Right ventricle myocardium inferior (tissue), 1 donor: Measurements from ENCODE around the gene STIM2. TPM values are rescaled to one million over a fixed set of nuclear protein-coding genes. Genes with fewer than 3 reads are reported as not detected.

Source experiments
- ATAC-seq: fragments of 200-7000 bp; cut with Tn5 transposase; one replicate; pipeline ENCODE4 v1.9.1; 2020; ENCODE audit warnings: mild to moderate bottlenecking, moderate library complexity
- DNase-seq: peaks from one replicate; pipeline ENCODE4 v3.0.0; 2021; ENCODE audit errors: missing footprints
- intact Hi-C: fragments of 100-400 bp; cut with DNase I; formaldehyde crosslinking; loops from one replicate; pipeline ENCODE4 v1.11.0; 2022
- total RNA-seq: library from RNA; stranded (reverse); fragmentation: NEBNext Ultra II Directional; extraction: Animal tissue kit (Norgen Biotek cat#: 25700); gene quantifications from one replicate; pipeline ENCODE4 v1.2.1, GENCODE V29; 2021
- donor health status: DM: no; HTN: yes; CAD: no; lungs with severe emphysema.

STIM2 gene
- total RNA-seq, 1 donor from 2014 or later = 9.2 TPM

DNA sequence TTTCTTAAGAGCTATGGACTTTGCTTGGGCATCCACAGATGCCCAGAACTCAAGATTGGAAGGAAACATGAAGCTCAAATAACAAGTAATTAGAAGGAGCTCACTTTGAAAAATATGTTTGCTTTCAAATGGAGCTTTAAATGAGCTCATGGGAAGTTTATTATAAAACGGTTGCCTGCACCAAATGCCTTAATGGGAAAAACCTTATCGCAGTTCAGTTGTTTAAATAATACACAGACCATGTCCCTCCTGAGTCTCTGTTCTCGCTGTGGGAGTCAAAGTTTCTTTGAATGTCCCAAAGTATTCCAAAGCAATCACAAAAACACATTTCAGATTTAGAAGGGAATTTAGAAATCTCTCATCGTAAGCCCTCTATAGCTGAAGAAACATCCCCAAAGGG, 31.6 kb upstream of the STIM2 start:
- ATAC-seq (no peak), DNase-seq (no peak)
- intact Hi-C loops = no loop called here

- no peak for DNase-seq
- ATAC-seq = no peak
- intact Hi-C loops = no loop called here
Measured at GRCh38 chr4:26830033-26830432, 30.6 kb upstream of the STIM2 start.

- intact Hi-C loops = no loop called here
- DNase-seq = no peak
- ATAC-seq = no peak
Measured at GRCh38 chr4:26830701-26831100, 29.9 kb upstream of the STIM2 start.

- DNase-seq (no peak), ATAC-seq (no peak)
- intact Hi-C loops = no loop called here
Measured at GRCh38 chr4:26836539-26836938, 24.1 kb upstream of the STIM2 start.

DNA sequence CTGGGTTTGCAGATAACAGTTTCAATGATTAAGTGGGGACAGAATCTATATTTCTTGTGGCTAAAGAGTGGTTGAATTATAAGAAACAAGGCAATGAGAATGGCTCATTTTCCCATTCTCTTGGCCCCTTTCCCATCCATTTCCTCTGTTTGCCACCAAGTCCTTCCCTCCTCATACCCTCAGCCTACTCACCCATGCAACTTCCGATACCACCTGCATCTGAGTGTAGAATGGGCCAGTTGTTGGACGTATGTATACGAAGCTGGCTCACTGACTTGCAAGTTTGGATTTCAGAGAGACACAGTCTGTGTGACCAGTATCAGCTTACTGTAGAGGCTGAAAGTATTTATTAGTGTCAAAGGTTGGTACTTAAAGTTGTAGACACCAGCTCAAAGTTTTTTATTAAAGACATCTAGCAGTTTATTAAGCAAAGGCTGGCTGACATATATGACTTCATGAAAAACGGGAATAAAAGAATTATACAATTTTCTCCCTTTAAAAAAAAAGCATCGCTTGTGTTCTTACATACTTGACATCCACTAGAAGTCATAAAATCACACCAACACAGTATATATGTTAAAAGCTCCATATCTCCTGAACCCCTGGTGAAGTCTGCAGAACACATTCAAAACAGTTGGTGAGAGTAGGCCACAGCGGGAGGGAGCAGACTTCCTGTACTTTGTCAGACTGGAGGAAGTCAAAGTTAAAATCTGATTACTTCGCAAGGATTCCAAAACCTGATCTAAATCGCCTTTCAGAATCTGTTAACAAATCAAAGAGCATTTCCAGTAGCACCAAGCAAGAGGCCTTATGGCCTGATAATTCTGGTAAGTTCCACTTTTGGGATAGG, 22.4 kb upstream of the STIM2 start:
- DNase-seq = no peak
- no peak for ATAC-seq
- intact Hi-C loops = no loop called here

DNA sequence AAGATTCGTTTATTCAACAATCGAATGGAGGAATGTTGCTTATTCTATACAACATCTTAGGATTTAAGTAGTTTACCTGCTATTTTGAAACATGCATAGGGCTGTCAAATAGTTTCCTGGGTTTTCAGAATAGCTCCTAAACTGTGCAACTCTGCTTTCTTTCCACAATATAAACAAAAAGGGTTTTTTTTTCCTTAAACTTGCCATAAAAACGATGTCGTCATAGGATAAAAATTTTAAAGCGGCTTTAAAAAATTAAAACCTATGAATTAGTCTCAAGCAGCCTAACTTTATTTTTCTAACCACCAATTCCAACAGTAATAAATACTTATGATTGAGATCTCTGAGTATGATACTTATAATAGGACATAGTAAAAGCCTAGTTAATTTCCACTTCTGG, 21.6 kb upstream of the STIM2 start:
- DNase-seq = no peak
- intact Hi-C loops = no loop called here
- no peak for ATAC-seq

- intact Hi-C loops = no loop called here
- no peak for ATAC-seq
Measured at GRCh38 chr4:26839534-26839951, 21.1 kb upstream of the STIM2 start.

GRCh38 chr4:26840786-26841185, 19.9 kb upstream of the STIM2 start:
- DNase-seq (no peak), ATAC-seq (no peak)
- intact Hi-C loops = no loop called here

More at GRCh38 chr4:26839534-26839951, 21.1 kb upstream of the STIM2 start:
- DNase-seq = no peak

DNA sequence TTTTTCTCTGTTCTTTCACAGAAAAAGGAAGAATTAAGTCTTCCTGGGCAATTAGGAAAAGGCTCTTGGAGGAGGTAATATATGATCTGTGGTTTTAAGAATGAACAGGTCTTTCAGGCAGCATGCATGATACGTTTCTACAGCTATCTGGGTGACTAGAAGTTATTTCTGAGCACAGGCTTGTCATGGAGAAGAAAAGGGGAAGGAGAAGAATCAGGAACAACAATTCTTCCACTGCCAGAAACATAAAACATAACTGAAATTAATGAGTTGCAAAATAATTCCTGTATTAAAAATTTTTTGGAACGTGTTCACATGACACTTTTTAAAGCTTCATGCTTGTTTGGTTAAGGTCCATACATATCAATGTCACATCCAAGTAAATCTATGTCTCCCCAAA, 17.7 kb upstream of the STIM2 start:
- ATAC-seq (no peak), DNase-seq (no peak)
- intact Hi-C loops = no loop called here

DNA sequence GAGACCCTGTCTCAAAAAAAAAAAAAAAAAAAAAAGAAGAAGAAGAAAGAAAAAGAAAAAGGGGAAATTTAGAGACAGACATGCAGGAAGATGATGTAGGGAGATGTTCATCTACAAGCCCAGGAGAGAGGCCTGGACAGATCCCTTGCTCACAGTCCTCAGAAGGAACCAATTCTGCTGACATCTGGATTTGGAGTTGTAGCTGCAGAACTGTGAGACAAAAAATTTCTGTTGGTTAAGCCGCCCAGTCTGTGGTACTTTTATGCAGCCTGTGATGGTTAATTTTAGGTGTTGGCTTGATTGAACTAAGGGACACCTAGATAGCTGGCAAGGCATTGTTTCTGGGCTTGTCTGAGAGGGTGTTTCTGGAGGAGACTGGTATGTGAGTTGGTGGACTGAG, 10.1 kb upstream of the STIM2 start:
- DNase-seq = no peak
- no peak for ATAC-seq
- intact Hi-C loops = loop anchor here (10.0 kb wide), 1 partner anchor 526 kb away; the partner anchor contains the start of gene RBPJ

DNA sequence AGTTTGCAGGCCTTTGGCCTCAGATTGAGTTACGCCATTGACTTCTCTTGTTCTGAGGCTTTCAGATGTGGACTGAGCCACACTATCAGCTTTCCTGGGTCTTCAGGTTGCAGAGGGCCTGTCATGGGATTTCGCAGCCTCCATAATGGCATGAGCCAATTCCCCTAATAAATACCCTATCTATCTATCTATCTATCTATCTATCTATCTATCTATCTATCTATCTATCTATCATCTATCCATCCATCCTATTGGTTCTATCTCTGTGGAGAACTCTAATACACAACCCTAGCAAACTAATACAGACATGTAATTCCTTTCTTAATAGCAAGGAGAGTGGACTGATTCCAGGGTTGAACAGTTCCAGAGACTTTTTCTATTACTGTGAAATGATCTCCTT, 9.5 kb upstream of the STIM2 start:
- intact Hi-C loops = loop anchor here (10.0 kb wide), 1 partner anchor 526 kb away; the partner anchor contains the start of gene RBPJ
- ATAC-seq (no peak), DNase-seq (no peak)

- intact Hi-C loops = loop anchor here (5.0 to 10.0 kb wide), 2 partner anchors 42 to 530 kb away; partner anchors contain the start of gene RBPJ
- no peak for DNase-seq
- no peak for ATAC-seq
Measured at GRCh38 chr4:26854701-26855100, 5.9 kb upstream of the STIM2 start.

DNA sequence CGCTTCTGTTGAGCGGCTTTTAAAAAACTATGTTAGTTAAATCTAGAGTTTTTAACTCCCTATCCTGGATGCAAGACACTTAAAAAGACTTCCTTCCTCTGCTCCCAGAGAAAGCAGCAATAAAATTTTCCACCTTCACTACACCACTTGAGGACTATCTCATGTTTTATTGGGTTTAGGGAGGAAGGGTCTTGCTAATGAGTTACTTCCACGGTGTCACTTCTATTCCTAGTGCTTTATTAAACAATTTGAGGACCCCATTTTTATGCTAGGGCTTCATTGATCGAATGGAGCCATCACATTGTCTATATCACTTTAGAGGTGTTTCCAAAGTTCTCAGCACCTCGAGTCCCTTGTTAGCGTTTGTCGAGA, 3.7 kb upstream of the STIM2 start:
- ATAC-seq (no peak), DNase-seq (no peak)
- intact Hi-C loops = loop anchor here (1.0 to 10.0 kb wide), 3 partner anchors 45 to 532 kb away; partner anchors contain the start of gene RBPJ

- ATAC-seq = peak; percentile 85
- intact Hi-C loops = loop anchor here (1.0 to 10.0 kb wide), 3 partner anchors 45 to 533 kb away; partner anchors contain the start of gene RBPJ
- peak; percentile 94 for DNase-seq
Measured at GRCh38 chr4:26857278-26858034, 3.2 kb upstream of the STIM2 start.

DNA sequence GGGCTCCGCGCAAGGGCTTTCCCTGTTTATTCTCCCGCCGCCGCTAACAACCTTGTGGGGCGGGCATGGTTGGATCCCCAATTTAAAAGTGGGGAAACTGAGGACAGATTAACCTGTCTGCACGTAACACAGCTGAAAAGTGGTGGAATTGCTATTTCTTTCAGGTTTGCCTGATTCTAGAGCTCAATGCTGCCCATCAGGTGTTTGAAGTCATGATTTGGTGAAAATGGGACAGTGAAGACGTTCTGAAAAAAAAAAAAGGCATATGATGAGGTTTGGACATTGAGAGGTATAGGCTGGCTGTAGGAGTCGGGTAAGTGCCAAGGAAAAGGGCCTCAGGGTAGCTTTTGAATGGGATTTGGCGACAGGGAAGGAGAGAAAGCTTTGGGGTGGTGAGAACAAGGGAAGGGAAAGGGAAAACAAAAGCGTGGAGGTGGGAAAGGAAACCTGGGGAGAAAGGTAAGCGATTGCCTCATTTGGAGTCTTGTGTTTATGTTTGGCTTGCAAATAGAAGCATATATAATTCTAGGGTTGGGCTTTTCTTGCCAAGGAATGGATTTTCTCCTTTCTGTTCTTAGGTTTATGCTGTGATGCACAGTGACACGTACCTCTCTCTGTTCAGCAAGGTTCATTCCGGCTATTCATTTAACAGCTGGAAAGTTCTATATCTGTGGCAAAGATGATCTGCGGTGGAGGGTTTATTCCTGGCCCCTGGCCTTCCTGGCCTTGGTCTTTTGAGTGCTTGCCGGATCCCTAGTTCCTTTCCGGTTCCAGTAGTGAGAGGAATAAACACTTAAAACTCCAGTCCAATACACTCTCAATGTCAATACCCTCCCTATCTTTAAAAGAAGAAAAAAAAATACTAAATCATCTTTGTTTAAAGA, 2.4 kb upstream of the STIM2 start:
- no peak for ATAC-seq
- intact Hi-C loops = loop anchor here (5.0 to 10.0 kb wide), 2 partner anchors 46 to 533 kb away; partner anchors contain the start of gene RBPJ
- no peak for DNase-seq

GRCh38 chr4:26858947-26859401, 1.7 kb upstream of the STIM2 start:
- intact Hi-C loops = loop anchor here (5.0 to 10.0 kb wide), 2 partner anchors 47 to 534 kb away; partner anchors contain the start of gene RBPJ
- DNase-seq = no peak
- no peak for ATAC-seq

DNA sequence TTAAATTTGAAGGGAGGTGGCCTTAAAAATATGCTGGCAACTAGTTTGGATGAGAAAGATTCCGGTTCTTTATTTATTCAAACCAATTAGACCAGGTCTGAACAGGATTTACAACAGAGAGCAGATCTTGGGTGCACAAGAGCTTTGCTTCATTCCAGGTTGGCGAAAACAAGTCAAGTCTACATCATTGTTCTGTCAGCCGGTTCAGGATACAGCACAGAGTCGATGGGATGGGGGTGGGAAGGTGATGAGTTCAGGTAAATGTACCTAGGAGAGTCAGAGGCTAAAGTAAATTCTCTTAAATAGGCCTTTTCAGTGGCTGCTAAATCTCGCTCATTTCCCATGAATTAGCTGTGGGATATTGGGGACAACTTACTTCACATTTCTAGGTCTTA, 882 bp upstream of the STIM2 start:
- DNase-seq (no peak), ATAC-seq (no peak)
- intact Hi-C loops = loop anchor here (2.0 to 10.0 kb wide), 5 partner anchors 47 to 535 kb away; partner anchors contain the start of gene RBPJ

DNA sequence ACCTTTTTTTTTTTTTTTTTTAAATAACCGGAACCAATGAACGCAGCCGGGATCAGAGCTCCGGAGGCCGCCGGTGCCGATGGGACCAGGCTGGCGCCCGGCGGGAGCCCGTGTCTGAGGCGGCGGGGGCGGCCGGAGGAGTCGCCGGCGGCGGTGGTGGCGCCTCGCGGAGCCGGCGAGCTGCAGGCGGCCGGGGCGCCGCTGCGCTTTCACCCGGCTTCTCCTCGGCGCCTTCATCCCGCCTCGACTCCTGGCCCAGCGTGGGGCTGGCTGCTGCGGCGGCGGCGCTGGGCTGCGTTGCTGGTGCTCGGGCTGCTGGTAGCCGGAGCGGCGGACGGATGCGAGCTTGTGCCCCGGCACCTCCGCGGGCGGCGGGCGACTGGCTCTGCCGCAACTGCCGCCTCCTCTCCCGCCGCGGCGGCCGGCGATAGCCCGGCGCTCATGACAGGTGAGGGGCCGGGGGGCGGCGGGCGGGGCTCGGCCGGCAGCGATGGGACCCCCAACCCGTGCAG, 337 bp downstream of the STIM2 start:
- DNase-seq (peak; percentile 76), ATAC-seq (peak; percentile 33)
- intact Hi-C loops = loop anchor here (2.0 to 5.0 kb wide), 3 partner anchors 131 to 278 kb away; no protein-coding TSS in a partner anchor
